SK-N-SH (cell line): ENCODE measurements around the gene GRK1. TPM values are rescaled to one million over a fixed set of nuclear protein-coding genes. Genes with fewer than 3 reads are reported as not detected.
"Not testable (repeated sequence)": the region's sequence is repeated elsewhere in the genome, so short reads cannot be mapped to it uniquely, and the experiment has no call there.

ENCODE experiments used
- CTCF ChIA-PET: fragments of 300-600, 350-600 bp; formaldehyde crosslinking; extraction: SDS; loops from one replicate; lab custom pipeline; 2021; lab: Yijun Ruan, JAX
- POLR2A ChIA-PET: fragments of 350-600 bp; sonication (Branson Sonifier 250); formaldehyde crosslinking; extraction: SDS; loops from one replicate; lab custom pipeline; 2020; ENCODE audit warnings: antibody characterized with exemption, inconsistent platforms; lab: Yijun Ruan, JAX
- DNase-seq: peaks from one replicate; pipeline ENCODE4 v3.0.0; 2012
- H2AFZ ChIP-seq: fragments of 200-600 bp; sonication (generic); 2 replicates; pipeline ENCODE4 v1.8.1; 2016; ENCODE audit warnings: antibody characterized with exemption, mild to moderate bottlenecking, low read depth
- H3F3A ChIP-seq: fragments of 200-600 bp; sonication (generic); replicated peaks from 2 replicates; pipeline ENCODE3; 2016; ENCODE audit warnings: antibody characterized with exemption, mild to moderate bottlenecking; ENCODE audit not compliant: insufficient read depth
- H3K27ac ChIP-seq, 2 experiments: fragments of 200-500 bp in 1 of 2; fragments of 200-600 bp in 1 of 2; sonication (Bioruptor generic) in 1 of 2; sonication (generic), shearing (Covaris generic) in 1 of 2; 2 replicates each; pipeline versions ENCODE4 v1.5.1 to v1.6.1; 2014 to 2016; ENCODE audit warnings: low read depth in 2 of 2, inconsistent platforms in 1 of 2, low read length in 1 of 2, mild to moderate bottlenecking in 1 of 2, mixed read lengths in 1 of 2
- H3K27me3 ChIP-seq: fragments of 200-600 bp; sonication (generic), shearing (Covaris generic); 2 replicates; pipeline ENCODE4 v1.6.1; 2016; ENCODE audit warnings: mixed run types; ENCODE audit not compliant: insufficient read depth
- H3K36me3 ChIP-seq, 2 experiments: fragments of 200-500 bp in 1 of 2; fragments of 200-600 bp in 1 of 2; sonication (Bioruptor generic) in 1 of 2; sonication (generic) in 1 of 2; replicated peaks in 1 of 2; 2 replicates each; pipeline versions ENCODE3 to v1.5.1; 2014 to 2016; ENCODE audit warnings: low read length in 1 of 2, mild to moderate bottlenecking in 1 of 2; ENCODE audit not compliant: insufficient read depth in 2 of 2, control insufficient read depth in 1 of 2
- H3K4me1 ChIP-seq, 2 experiments: fragments of 200-500 bp in 1 of 2; fragments of 200-600 bp in 1 of 2; sonication (Bioruptor generic) in 1 of 2; sonication (generic), shearing (Covaris generic) in 1 of 2; 2 replicates each; pipeline versions ENCODE4 v1.5.1 to v1.6.1; 2014 to 2016; ENCODE audit warnings: low read depth in 1 of 2, low read length in 1 of 2, mixed run types in 1 of 2; ENCODE audit not compliant: insufficient read depth in 2 of 2, control insufficient read depth in 1 of 2
- H3K4me2 ChIP-seq: fragments of 200-600 bp; sonication (generic), shearing (Covaris generic); 2 replicates; pipeline ENCODE4 v1.6.1; 2017; ENCODE audit warnings: mixed run types
- H3K4me3 ChIP-seq, 2 experiments: fragments of 200-500 bp in 1 of 2; fragments of 200-600 bp in 1 of 2; sonication (Bioruptor generic) in 1 of 2; sonication (generic), shearing (Covaris generic) in 1 of 2; 2 replicates each; pipeline versions ENCODE4 v1.5.1 to v1.8.1; 2014 to 2016; ENCODE audit warnings: low read depth in 2 of 2, inconsistent platforms in 1 of 2, low read length in 1 of 2, mild to moderate bottlenecking in 1 of 2, mixed read lengths in 1 of 2, moderate library complexity in 1 of 2
- H3K79me2 ChIP-seq: fragments of 200-600 bp; sonication (generic); 2 replicates; pipeline ENCODE4 v1.8.1; 2017; ENCODE audit warnings: mild to moderate bottlenecking; ENCODE audit not compliant: insufficient read depth
- H3K9ac ChIP-seq: fragments of 200-600 bp; sonication (generic); 2 replicates; pipeline ENCODE4 v1.6.1; 2017; ENCODE audit warnings: mixed run types
- H3K9me2 ChIP-seq: fragments of 200-600 bp; sonication (generic); 2 replicates; pipeline ENCODE4 v1.6.1; 2017; ENCODE audit warnings: mixed run types
- H3K9me3 ChIP-seq: fragments of 200-600 bp; sonication (generic); 2 replicates; pipeline ENCODE4 v1.6.1; 2017; ENCODE audit warnings: mixed run types, mild to moderate bottlenecking, moderate library complexity
- H4K20me1 ChIP-seq: fragments of 200-600 bp; sonication (generic); 2 replicates; pipeline ENCODE4 v1.6.1; 2017; ENCODE audit warnings: mild to moderate bottlenecking, mixed run types; ENCODE audit not compliant: insufficient read depth
- CHD2 ChIP-seq: fragments of 150-350 bp; IDR thresholded peaks from 2 replicates; pipeline ENCODE4 v1.6.1; 2018; ENCODE audit warnings: low read length; ENCODE audit not compliant: partially characterized antibody
- EP300 ChIP-seq, 2 experiments: IDR thresholded peaks; 2 replicates each; pipeline versions ENCODE4 v1.4.0 to v1.6.1; 2012; ENCODE audit warnings: borderline replicate concordance in 1 of 2, low read depth in 1 of 2, low read length in 1 of 2
- FOXM1 ChIP-seq: IDR thresholded peaks from 2 replicates; pipeline ENCODE4 v1.4.0; 2012; ENCODE audit warnings: low read depth, mild to moderate bottlenecking
- IRF3 ChIP-seq: fragments of 150-350 bp; IDR thresholded peaks from 2 replicates; pipeline ENCODE4 v1.6.1; 2016; ENCODE audit warnings: mild to moderate bottlenecking, low read depth, low read length
- MXI1 ChIP-seq: IDR thresholded peaks from 2 replicates; pipeline ENCODE4 v1.6.1; 2012; ENCODE audit warnings: mild to moderate bottlenecking, low read depth, low read length, improper control_type of control experiment
- NRF1 ChIP-seq: IDR thresholded peaks from 2 replicates; pipeline ENCODE4 v1.6.1; 2012; ENCODE audit warnings: low read depth, mild to moderate bottlenecking, low read length
- RXRA ChIP-seq: IDR thresholded peaks from 2 replicates; pipeline ENCODE4 v1.4.0; 2012; ENCODE audit warnings: low read depth, mild to moderate bottlenecking, borderline replicate concordance
- SMC3 ChIP-seq: IDR thresholded peaks from 2 replicates; pipeline ENCODE4 v1.6.1; 2012; ENCODE audit warnings: low read depth, low read length, improper control_type of control experiment
- TCF12 ChIP-seq: IDR thresholded peaks from 2 replicates; pipeline ENCODE4 v1.4.0; 2012
- TEAD4 ChIP-seq: IDR thresholded peaks from 2 replicates; pipeline ENCODE4 v1.4.0; 2012; ENCODE audit warnings: mild to moderate bottlenecking, borderline replicate concordance; ENCODE audit not compliant: insufficient read depth
- USF2 ChIP-seq: fragments of 150-350 bp; IDR thresholded peaks from 2 replicates; pipeline ENCODE4 v1.6.1; 2017; ENCODE audit warnings: antibody characterized with exemption, low read length, low read depth, borderline replicate concordance
- WGBS: methylation state at CpG from one replicate; pipeline ENCODE4 v1.1.6; 2017; ENCODE audit warnings: low lambda C conversion rate; 5-methylcytosine and 5-hydroxymethylcytosine counted together
- polyA plus RNA-seq, 3 experiments: library from polyadenylated mRNA; depleted of rRNA; stranded (reverse); fragments of >200 nt; gene quantifications; 2 replicates each; pipeline ENCODE4 v1.2.3, GENCODE V29; 2012

GRK1 gene
- polyA plus RNA-seq, 1 of the 3 experiments (the other 2 are of a cell fraction): 0.12 TPM

GRCh38 chr13:113745059-113745458 lies 78.0 kb downstream of the GRK1 start (continued):
- TF ChIP-seq RXRA: no peak

GRCh38 chr13:113745500-113746142 lies 78.6 kb downstream of the GRK1 start:
- peaks cover 0 to 29% of the 10 kb centered on the region in 2 experiments; a peak in 1 of 4 replicates for H3K4me1 ChIP-seq
- H2AFZ ChIP-seq, POLR2A ChIA-PET, H4K20me1 ChIP-seq, H3K36me3 ChIP-seq, H3K9ac ChIP-seq, H3K27me3 ChIP-seq, DNase-seq, H3K4me2 ChIP-seq, H3K27ac ChIP-seq, H3K9me3 ChIP-seq, CTCF ChIA-PET, H3K4me3 ChIP-seq, H3K79me2 ChIP-seq, H3K9me2 ChIP-seq, H3F3A ChIP-seq: not testable (repeated sequence)
- 88% methylated on average over 16 of the region's 24 CpGs for WGBS

- no peaks in the 10 kb centered on the region for H3K9me3 ChIP-seq
- H4K20me1 ChIP-seq: no peaks in the 10 kb centered on the region
- CTCF ChIA-PET: no interaction called here
- H3K27me3 ChIP-seq: no peaks in the 10 kb centered on the region
- H3K9ac ChIP-seq: no peak overlapping the region
- TF ChIP-seq NRF1: no peak
- no peak for TF ChIP-seq TEAD4
- no peak for TF ChIP-seq RXRA
- no peak for TF ChIP-seq TCF12
- no peak for TF ChIP-seq MXI1
- TF ChIP-seq EP300 (IDR thresholded peaks at IDR 0.05; ENCODE audit: borderline replicate concordance in 1 of 2, low read depth in 1 of 2, low read length in 1 of 2): no peak
- TF ChIP-seq IRF3: no peak
- TF ChIP-seq FOXM1: no peak
- no peak for TF ChIP-seq USF2
- no peak for TF ChIP-seq CHD2
- no peak for TF ChIP-seq SMC3
- TF ChIP-seq, all 33 proteins: peak for 0
- no peak overlapping the region for H3K4me2 ChIP-seq
- H3K4me1 ChIP-seq: peaks cover 0 to 29% of the 10 kb centered on the region in 2 experiments; a peak in 1 of 4 replicates
- POLR2A ChIA-PET: no interaction called here
- H3K27ac ChIP-seq: peak overlapping the region in 1 of 2 experiments; percentile 16; a peak in 2 of 4 replicates
- no peak overlapping the region for H2AFZ ChIP-seq
- no peaks in the 10 kb centered on the region for H3K9me2 ChIP-seq
- H3K4me3 ChIP-seq: no peak overlapping the region
- H3K36me3 ChIP-seq: no peaks in the 10 kb centered on the region
- H3F3A ChIP-seq: no peaks in the 10 kb centered on the region
- DNase-seq: no peak
- WGBS: 88% methylated on average over 5 of the region's 5 CpGs
- no peaks in the 10 kb centered on the region for H3K79me2 ChIP-seq
These were observed 79.1 kb downstream of the GRK1 start for GRCh38 chr13:113746143-113746525.
